Endothelial cell of umbilical vein (primary cell): Measurements from ENCODE around the gene SPRYD4.

Experiments used
- EZH2 ChIP-seq: IDR thresholded peaks from 2 replicates; pipeline ENCODE4 v1.6.1; 2012; ENCODE audit warnings: borderline replicate concordance, low read depth, mild to moderate bottlenecking, moderate library complexity, low read length, inconsistent platforms; ENCODE audit not compliant: severe bottlenecking
- JUN ChIP-seq: IDR thresholded peaks from 2 replicates; pipeline ENCODE4 v1.6.1; 2011; ENCODE audit warnings: borderline replicate concordance, low read depth; ENCODE audit not compliant: insufficient read length, insufficient read depth
- TF ChIP-seq, protein P1 (sequence below), 2 donors: IDR thresholded peaks; 1 replicate in 1 of 2; 2 replicates in 1 of 2; pipeline ENCODE4 v1.5.1; 2011; ENCODE audit warnings: low read length in 2 of 2, mild to moderate bottlenecking in 2 of 2, moderate library complexity in 2 of 2, control low read depth in 1 of 2, inconsistent platforms in 1 of 2, low read depth in 1 of 2; ENCODE audit not compliant: insufficient read depth in 1 of 2; ENCODE audit errors: extremely low read depth in 1 of 2

GRCh38 chr12:56437430-56438176 is 30.8 kb upstream of the SPRYD4 start:
- TF ChIP-seq EZH2 (no peak), JUN (no peak)
- TF ChIP-seq, protein P1, sequence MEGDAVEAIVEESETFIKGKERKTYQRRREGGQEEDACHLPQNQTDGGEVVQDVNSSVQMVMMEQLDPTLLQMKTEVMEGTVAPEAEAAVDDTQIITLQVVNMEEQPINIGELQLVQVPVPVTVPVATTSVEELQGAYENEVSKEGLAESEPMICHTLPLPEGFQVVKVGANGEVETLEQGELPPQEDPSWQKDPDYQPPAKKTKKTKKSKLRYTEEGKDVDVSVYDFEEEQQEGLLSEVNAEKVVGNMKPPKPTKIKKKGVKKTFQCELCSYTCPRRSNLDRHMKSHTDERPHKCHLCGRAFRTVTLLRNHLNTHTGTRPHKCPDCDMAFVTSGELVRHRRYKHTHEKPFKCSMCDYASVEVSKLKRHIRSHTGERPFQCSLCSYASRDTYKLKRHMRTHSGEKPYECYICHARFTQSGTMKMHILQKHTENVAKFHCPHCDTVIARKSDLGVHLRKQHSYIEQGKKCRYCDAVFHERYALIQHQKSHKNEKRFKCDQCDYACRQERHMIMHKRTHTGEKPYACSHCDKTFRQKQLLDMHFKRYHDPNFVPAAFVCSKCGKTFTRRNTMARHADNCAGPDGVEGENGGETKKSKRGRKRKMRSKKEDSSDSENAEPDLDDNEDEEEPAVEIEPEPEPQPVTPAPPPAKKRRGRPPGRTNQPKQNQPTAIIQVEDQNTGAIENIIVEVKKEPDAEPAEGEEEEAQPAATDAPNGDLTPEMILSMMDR (IDR thresholded peaks at IDR 0.05; ENCODE audit: extremely low read depth in 1 of 2, insufficient read depth in 1 of 2, low read depth in 1 of 2, low read length in 2 of 2) = no peak
